ENCODE results near the gene COG3. TPM values are rescaled to one million over a fixed set of nuclear protein-coding genes. Genes with fewer than 3 reads are reported as not detected.

The COG3 gene
- total RNA-seq, 2 experiments from 2014 or later = 22.3 to 28.9 TPM

DNA sequence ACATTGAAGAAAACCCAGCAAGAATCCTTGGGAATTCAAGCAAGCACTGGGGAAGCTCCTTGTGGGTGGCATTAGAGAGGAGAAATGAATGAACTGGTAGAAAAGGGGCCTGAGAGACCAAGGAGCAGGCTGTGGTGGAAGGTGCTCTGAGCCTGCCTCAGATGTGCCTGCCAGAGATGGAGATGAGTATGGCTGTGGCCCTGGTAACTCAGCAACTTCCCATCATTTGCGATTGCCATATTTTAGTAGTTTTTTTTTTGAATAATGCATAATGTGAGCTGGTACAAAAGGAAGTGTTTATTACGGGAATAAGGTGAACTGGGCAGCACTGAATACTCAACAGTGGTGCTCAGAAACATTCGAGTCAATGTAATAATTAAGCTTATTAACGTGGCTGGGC is 111.7 kb downstream of the COG3 start:
- Histone ChIP-seq H3K27ac (ENCODE audit: low read depth, low read length, poor library complexity, severe bottlenecking) (no peak overlapping the region), H3K4me3 (ENCODE audit: low read depth, low read length, poor library complexity, severe bottlenecking) (no peak overlapping the region), H3K4me1 (ENCODE audit: insufficient read depth, low read length, poor library complexity, severe bottlenecking) (no peaks in the 10 kb centered on the region), H3K9me3 (ENCODE audit: low read length) (no peaks in the 10 kb centered on the region), H4K20me1 (ENCODE audit: insufficient read depth, low read length) (no peaks in the 10 kb centered on the region), H3K4me2 (ENCODE audit: low read length) (no peak overlapping the region), H2AFZ (ENCODE audit: low read length) (no peak overlapping the region), H3K9me2 (ENCODE audit: insufficient read depth, low read length) (no peaks in the 10 kb centered on the region), H3K36me3 (ENCODE audit: insufficient read depth, low read length) (no peaks in the 10 kb centered on the region), H3K79me2 (ENCODE audit: insufficient read depth, low read depth, low read length) (no peaks in the 10 kb centered on the region)
- BruUV-seq (replicated peaks) = no TSS peak
- ChIA-PET CTCF (ENCODE audit: unreplicated experiment) (no interaction called here), POLR2A (no interaction called here)
- no peak for DNase-seq (ENCODE audit: low spot score)
- TF ChIP-seq, protein P1, sequence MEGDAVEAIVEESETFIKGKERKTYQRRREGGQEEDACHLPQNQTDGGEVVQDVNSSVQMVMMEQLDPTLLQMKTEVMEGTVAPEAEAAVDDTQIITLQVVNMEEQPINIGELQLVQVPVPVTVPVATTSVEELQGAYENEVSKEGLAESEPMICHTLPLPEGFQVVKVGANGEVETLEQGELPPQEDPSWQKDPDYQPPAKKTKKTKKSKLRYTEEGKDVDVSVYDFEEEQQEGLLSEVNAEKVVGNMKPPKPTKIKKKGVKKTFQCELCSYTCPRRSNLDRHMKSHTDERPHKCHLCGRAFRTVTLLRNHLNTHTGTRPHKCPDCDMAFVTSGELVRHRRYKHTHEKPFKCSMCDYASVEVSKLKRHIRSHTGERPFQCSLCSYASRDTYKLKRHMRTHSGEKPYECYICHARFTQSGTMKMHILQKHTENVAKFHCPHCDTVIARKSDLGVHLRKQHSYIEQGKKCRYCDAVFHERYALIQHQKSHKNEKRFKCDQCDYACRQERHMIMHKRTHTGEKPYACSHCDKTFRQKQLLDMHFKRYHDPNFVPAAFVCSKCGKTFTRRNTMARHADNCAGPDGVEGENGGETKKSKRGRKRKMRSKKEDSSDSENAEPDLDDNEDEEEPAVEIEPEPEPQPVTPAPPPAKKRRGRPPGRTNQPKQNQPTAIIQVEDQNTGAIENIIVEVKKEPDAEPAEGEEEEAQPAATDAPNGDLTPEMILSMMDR (conservative IDR thresholded peaks at IDR 0.05; ENCODE audit: low read length) = no peak
- no peak for TF ChIP-seq EZH2phosphoT487 (IDR thresholded peaks at IDR 0.05; ENCODE audit: borderline replicate concordance, low read depth, low read length)
- intact Hi-C loops (cut with micrococcal nuclease; ENCODE audit: unreplicated experiment) = no loop called here

DNA sequence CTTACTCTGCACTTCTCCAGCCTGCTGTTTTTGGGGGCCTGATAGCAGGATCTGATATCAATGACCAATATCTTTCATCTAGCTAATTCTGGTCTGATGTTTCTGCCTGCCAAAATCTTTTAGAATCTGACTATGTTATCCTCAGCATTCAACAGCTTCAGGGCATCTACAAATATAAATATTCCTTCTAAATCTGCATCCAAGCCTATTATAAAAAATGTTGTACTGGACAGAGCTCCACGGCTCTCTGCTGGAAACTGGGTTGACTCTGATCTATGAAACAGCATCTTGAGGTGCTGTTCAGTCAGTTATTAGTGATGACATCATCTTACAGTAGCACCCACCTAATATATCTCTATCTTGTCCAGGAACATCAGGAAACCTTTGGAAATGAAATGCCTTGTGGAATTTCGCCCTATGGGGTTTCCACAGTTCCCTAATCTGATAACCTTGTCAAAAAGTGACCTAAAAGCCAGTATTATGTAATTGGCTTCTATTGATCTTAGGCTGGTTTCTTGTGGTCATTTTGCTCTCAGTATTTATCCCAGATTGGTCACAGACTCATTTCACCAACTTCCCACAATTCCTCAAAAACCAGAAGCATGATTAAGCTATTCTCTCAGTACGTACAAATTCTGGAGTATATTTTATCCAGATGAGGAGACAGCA is 117.8 kb downstream of the COG3 start:
- POLR2A ChIA-PET = no interaction called here
- H4K20me1 ChIP-seq (ENCODE audit: insufficient read depth, low read length) = no peaks in the 10 kb centered on the region
- intact Hi-C loops (cut with micrococcal nuclease; ENCODE audit: unreplicated experiment) = no loop called here
- H3K36me3 ChIP-seq (ENCODE audit: insufficient read depth, low read length) = no peaks in the 10 kb centered on the region
- H3K4me3 ChIP-seq (ENCODE audit: low read depth, low read length, poor library complexity, severe bottlenecking) = no peak overlapping the region
- no peak for DNase-seq (ENCODE audit: low spot score)
- CTCF ChIA-PET (ENCODE audit: unreplicated experiment) = no interaction called here
- TF ChIP-seq, protein P1 (conservative IDR thresholded peaks at IDR 0.05; ENCODE audit: low read length) = no peak
- TF ChIP-seq EZH2phosphoT487 (IDR thresholded peaks at IDR 0.05; ENCODE audit: borderline replicate concordance, low read depth, low read length) = no peak
- H3K27ac ChIP-seq (ENCODE audit: low read depth, low read length, poor library complexity, severe bottlenecking) = no peak overlapping the region
- H3K9me3 ChIP-seq (ENCODE audit: low read length) = no peaks in the 10 kb centered on the region
- H2AFZ ChIP-seq (ENCODE audit: low read length) = no peak overlapping the region
- no peak overlapping the region for H3K4me2 ChIP-seq (ENCODE audit: low read length)
- BruUV-seq (replicated peaks) = no TSS peak
- H3K79me2 ChIP-seq (ENCODE audit: insufficient read depth, low read depth, low read length) = no peaks in the 10 kb centered on the region
- no peaks in the 10 kb centered on the region for H3K4me1 ChIP-seq (ENCODE audit: insufficient read depth, low read length, poor library complexity, severe bottlenecking)
- no peaks in the 10 kb centered on the region for H3K9me2 ChIP-seq (ENCODE audit: insufficient read depth, low read length)

DNA sequence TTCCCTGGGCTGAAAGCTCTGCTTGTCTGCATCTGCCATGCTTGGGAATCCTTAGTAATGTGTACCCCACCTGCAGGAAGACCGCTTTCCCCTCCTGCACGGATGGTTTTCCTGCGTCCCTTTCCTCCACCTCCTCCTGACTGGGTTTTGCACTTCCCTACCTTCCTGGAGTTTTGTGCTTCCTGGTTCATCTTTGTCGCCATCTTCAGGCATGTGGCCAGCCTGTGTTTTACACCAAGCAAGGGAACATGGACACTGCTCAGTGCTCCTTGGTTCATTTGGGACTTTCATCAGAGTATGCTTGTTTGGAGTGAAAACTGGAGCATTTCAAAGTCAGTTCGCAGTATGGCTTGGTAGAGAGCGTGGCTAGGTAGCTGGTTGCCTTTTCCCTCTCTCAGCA is 120.1 kb downstream of the COG3 start:
- CTCF ChIA-PET (ENCODE audit: unreplicated experiment) = no interaction called here
- no peak overlapping the region for H2AFZ ChIP-seq (ENCODE audit: low read length)

More for the DNA sequence above, 120.1 kb downstream of the COG3 start:
- no peaks in the 10 kb centered on the region for H3K79me2 ChIP-seq (ENCODE audit: insufficient read depth, low read depth, low read length)
- no peaks in the 10 kb centered on the region for H3K9me2 ChIP-seq (ENCODE audit: insufficient read depth, low read length)
- H3K36me3 ChIP-seq (ENCODE audit: insufficient read depth, low read length) = no peaks in the 10 kb centered on the region
- H4K20me1 ChIP-seq (ENCODE audit: insufficient read depth, low read length) = no peaks in the 10 kb centered on the region
- intact Hi-C loops (cut with micrococcal nuclease; ENCODE audit: unreplicated experiment) = no loop called here
- POLR2A ChIA-PET = interaction anchor here (0.5 kb wide), 1 partner anchor 169 kb away, joined by 4 read pairs; no protein-coding TSS in a partner anchor
- no peak for TF ChIP-seq EZH2phosphoT487 (IDR thresholded peaks at IDR 0.05; ENCODE audit: borderline replicate concordance, low read depth, low read length)
- TF ChIP-seq, protein P1 (conservative IDR thresholded peaks at IDR 0.05; ENCODE audit: low read length) = 0 out of 2 replicates have a peak, but pooled peaks have one; percentile 23
- H3K4me2 ChIP-seq (ENCODE audit: low read length) = no peak overlapping the region
- H3K27ac ChIP-seq (ENCODE audit: low read depth, low read length, poor library complexity, severe bottlenecking) = no peak overlapping the region
- no peak overlapping the region for H3K4me3 ChIP-seq (ENCODE audit: low read depth, low read length, poor library complexity, severe bottlenecking)
- no TSS peak for BruUV-seq (replicated peaks)
- no peak for DNase-seq (ENCODE audit: low spot score)
- H3K4me1 ChIP-seq (ENCODE audit: insufficient read depth, low read length, poor library complexity, severe bottlenecking) = no peaks in the 10 kb centered on the region
- no peaks in the 10 kb centered on the region for H3K9me3 ChIP-seq (ENCODE audit: low read length)
